ENCODE data around the gene TMC7.
"Not testable (repeated sequence)": the region's sequence is repeated elsewhere in the genome, so short reads cannot be mapped to it uniquely, and the experiment has no call there.

The TMC7 gene

GRCh38 chr16:18979936-18980335 lies 3.8 kb upstream of the TMC7 start:
- CTCF ChIA-PET: no interaction called here
- DNase-seq: no peak
- Histone ChIP-seq H3K9me3 (ENCODE audit: control extremely low read depth in 1 of 5, control insufficient read depth in 4 of 5, insufficient read depth in 2 of 5, low read depth in 1 of 5, low read length in 4 of 5) (no peaks in the 10 kb centered on the region), H3K27me3 (replicated peaks in 2 of 5; ENCODE audit: control insufficient read depth in 4 of 5, insufficient read depth in 5 of 5, low read length in 4 of 5) (peaks cover 0 to 19% (median 12%) of the 10 kb centered on the region in 5 experiments), H3K4me3 (ENCODE audit: control insufficient read depth in 1 of 7, extremely low read depth in 1 of 7, insufficient read depth in 4 of 7, low read depth in 2 of 7, low read length in 6 of 7) (no peak overlapping the region), H3K4me1 (ENCODE audit: control extremely low read depth in 1 of 4, control insufficient read depth in 4 of 4, insufficient read depth in 4 of 4, low read length in 3 of 4) (peaks cover 0 to 9% (median 0%) of the 10 kb centered on the region in 4 experiments), H3K36me3 (ENCODE audit: control insufficient read depth in 4 of 4, insufficient read depth in 4 of 4, low read length in 3 of 4) (no peaks in the 10 kb centered on the region), H3K27ac (ENCODE audit: insufficient read depth in 1 of 2, low read depth in 1 of 2, low read length in 2 of 2, poor library complexity in 1 of 2, severe bottlenecking in 2 of 2) (no peak overlapping the region)
- POLR2A ChIA-PET: no interaction called here
- WGBS (ENCODE audit: insufficient coverage): 100% methylated on average over 1 of the region's 2 CpGs

GRCh38 chr16:18984435-18985005 lies 786 bp downstream of the TMC7 start:
- Histone ChIP-seq H3K36me3 (ENCODE audit: control insufficient read depth in 4 of 4, insufficient read depth in 4 of 4, low read length in 3 of 4) (no peaks in the 10 kb centered on the region), H3K4me1 (ENCODE audit: control extremely low read depth in 1 of 4, control insufficient read depth in 4 of 4, insufficient read depth in 4 of 4, low read length in 3 of 4) (peaks cover 0 to 9% (median 0%) of the 10 kb centered on the region in 4 experiments), H3K4me3 (ENCODE audit: control insufficient read depth in 1 of 7, extremely low read depth in 1 of 7, insufficient read depth in 4 of 7, low read depth in 2 of 7, low read length in 6 of 7) (peak overlapping the region in 3 of 7 experiments; percentile 34 to 70 (median 66)), H3K27me3 (replicated peaks in 2 of 5; ENCODE audit: control insufficient read depth in 4 of 5, insufficient read depth in 5 of 5, low read length in 4 of 5) (peaks cover 0 to 19% (median 9%) of the 10 kb centered on the region in 5 experiments), H3K27ac (ENCODE audit: insufficient read depth in 1 of 2, low read depth in 1 of 2, low read length in 2 of 2, poor library complexity in 1 of 2, severe bottlenecking in 2 of 2) (no peak overlapping the region), H3K9me3 (ENCODE audit: control extremely low read depth in 1 of 5, control insufficient read depth in 4 of 5, insufficient read depth in 2 of 5, low read depth in 1 of 5, low read length in 4 of 5) (no peaks in the 10 kb centered on the region)
- 98% methylated on average over 8 of the region's 11 CpGs for whole genome bisulfite sequencing (ENCODE audit: insufficient coverage)
- POLR2A ChIA-PET: no interaction called here
- no peak for DNase-seq
- CTCF ChIA-PET: interaction anchor here (1.0 to 1.1 kb wide), 4 partner anchors 10 to 88 kb away, joined by 3 read pairs; no protein-coding TSS in a partner anchor

- H3K27me3 ChIP-seq (replicated peaks in 2 of 5; ENCODE audit: control insufficient read depth in 4 of 5, insufficient read depth in 5 of 5, low read length in 4 of 5): peaks cover 0 to 15% (median 9%) of the 10 kb centered on the region in 5 experiments
- DNase-seq; H3K36me3 ChIP-seq (ENCODE audit: control insufficient read depth in 4 of 4, insufficient read depth in 4 of 4, low read length in 3 of 4); POLR2A ChIA-PET; H3K9me3 ChIP-seq (ENCODE audit: control extremely low read depth in 1 of 5, control insufficient read depth in 4 of 5, insufficient read depth in 2 of 5, low read depth in 1 of 5, low read length in 4 of 5); H3K4me1 ChIP-seq (ENCODE audit: control extremely low read depth in 1 of 4, control insufficient read depth in 4 of 4, insufficient read depth in 4 of 4, low read length in 3 of 4); H3K27ac ChIP-seq (ENCODE audit: insufficient read depth in 1 of 2, low read depth in 1 of 2, low read length in 2 of 2, poor library complexity in 1 of 2, severe bottlenecking in 2 of 2); H3K4me3 ChIP-seq (ENCODE audit: control insufficient read depth in 1 of 7, extremely low read depth in 1 of 7, insufficient read depth in 4 of 7, low read depth in 2 of 7, low read length in 6 of 7): not testable (repeated sequence)
- WGBS (ENCODE audit: insufficient coverage): no CpG with 5 or more reads among the region's 1 CpG
- CTCF ChIA-PET: interaction anchor here (1.0 to 1.1 kb wide), 4 partner anchors 10 to 88 kb away, joined by 3 read pairs; no protein-coding TSS in a partner anchor
These were observed 1.5 kb downstream of the TMC7 start for GRCh38 chr16:18985256-18985655.

- POLR2A ChIA-PET; H3K27me3 ChIP-seq (replicated peaks in 2 of 5; ENCODE audit: control insufficient read depth in 4 of 5, insufficient read depth in 5 of 5, low read length in 4 of 5); H3K36me3 ChIP-seq (ENCODE audit: control insufficient read depth in 4 of 4, insufficient read depth in 4 of 4, low read length in 3 of 4); H3K4me3 ChIP-seq (ENCODE audit: control insufficient read depth in 1 of 7, extremely low read depth in 1 of 7, insufficient read depth in 4 of 7, low read depth in 2 of 7, low read length in 6 of 7); H3K27ac ChIP-seq (ENCODE audit: insufficient read depth in 1 of 2, low read depth in 1 of 2, low read length in 2 of 2, poor library complexity in 1 of 2, severe bottlenecking in 2 of 2); DNase-seq; CTCF ChIA-PET; H3K4me1 ChIP-seq (ENCODE audit: control extremely low read depth in 1 of 4, control insufficient read depth in 4 of 4, insufficient read depth in 4 of 4, low read length in 3 of 4); H3K9me3 ChIP-seq (ENCODE audit: control extremely low read depth in 1 of 5, control insufficient read depth in 4 of 5, insufficient read depth in 2 of 5, low read depth in 1 of 5, low read length in 4 of 5): not testable (repeated sequence)
- 100% methylated on average over 3 of the region's 9 CpGs for WGBS (ENCODE audit: insufficient coverage)
These were observed 8.0 kb downstream of the TMC7 start for GRCh38 chr16:18991731-18992130.

GRCh38 chr16:18993531-18993930 lies 9.8 kb downstream of the TMC7 start:
- POLR2A ChIA-PET; DNase-seq; H3K9me3 ChIP-seq (ENCODE audit: control extremely low read depth in 1 of 5, control insufficient read depth in 4 of 5, insufficient read depth in 2 of 5, low read depth in 1 of 5, low read length in 4 of 5); H3K4me3 ChIP-seq (ENCODE audit: control insufficient read depth in 1 of 7, extremely low read depth in 1 of 7, insufficient read depth in 4 of 7, low read depth in 2 of 7, low read length in 6 of 7); H3K27ac ChIP-seq (ENCODE audit: insufficient read depth in 1 of 2, low read depth in 1 of 2, low read length in 2 of 2, poor library complexity in 1 of 2, severe bottlenecking in 2 of 2); H3K36me3 ChIP-seq (ENCODE audit: control insufficient read depth in 4 of 4, insufficient read depth in 4 of 4, low read length in 3 of 4); CTCF ChIA-PET; H3K27me3 ChIP-seq (replicated peaks in 2 of 5; ENCODE audit: control insufficient read depth in 4 of 5, insufficient read depth in 5 of 5, low read length in 4 of 5); H3K4me1 ChIP-seq (ENCODE audit: control extremely low read depth in 1 of 4, control insufficient read depth in 4 of 4, insufficient read depth in 4 of 4, low read length in 3 of 4): not testable (repeated sequence)
- WGBS (ENCODE audit: insufficient coverage): 90% methylated on average over 3 of the region's 3 CpGs

- H3K4me1 ChIP-seq (ENCODE audit: control extremely low read depth in 1 of 4, control insufficient read depth in 4 of 4, insufficient read depth in 4 of 4, low read length in 3 of 4); DNase-seq; H3K4me3 ChIP-seq (ENCODE audit: control insufficient read depth in 1 of 7, extremely low read depth in 1 of 7, insufficient read depth in 4 of 7, low read depth in 2 of 7, low read length in 6 of 7); H3K27ac ChIP-seq (ENCODE audit: insufficient read depth in 1 of 2, low read depth in 1 of 2, low read length in 2 of 2, poor library complexity in 1 of 2, severe bottlenecking in 2 of 2); CTCF ChIA-PET; H3K9me3 ChIP-seq (ENCODE audit: control extremely low read depth in 1 of 5, control insufficient read depth in 4 of 5, insufficient read depth in 2 of 5, low read depth in 1 of 5, low read length in 4 of 5); POLR2A ChIA-PET; H3K27me3 ChIP-seq (replicated peaks in 2 of 5; ENCODE audit: control insufficient read depth in 4 of 5, insufficient read depth in 5 of 5, low read length in 4 of 5); H3K36me3 ChIP-seq (ENCODE audit: control insufficient read depth in 4 of 4, insufficient read depth in 4 of 4, low read length in 3 of 4): not testable (repeated sequence)
- 67% methylated on average over 3 of the region's 7 CpGs for WGBS (ENCODE audit: insufficient coverage)
These were observed 10.4 kb downstream of the TMC7 start for GRCh38 chr16:18994181-18994580.

- H3K4me3 ChIP-seq (ENCODE audit: control insufficient read depth in 1 of 7, extremely low read depth in 1 of 7, insufficient read depth in 4 of 7, low read depth in 2 of 7, low read length in 6 of 7); H3K9me3 ChIP-seq (ENCODE audit: control extremely low read depth in 1 of 5, control insufficient read depth in 4 of 5, insufficient read depth in 2 of 5, low read depth in 1 of 5, low read length in 4 of 5); H3K27me3 ChIP-seq (replicated peaks in 2 of 5; ENCODE audit: control insufficient read depth in 4 of 5, insufficient read depth in 5 of 5, low read length in 4 of 5); H3K27ac ChIP-seq (ENCODE audit: insufficient read depth in 1 of 2, low read depth in 1 of 2, low read length in 2 of 2, poor library complexity in 1 of 2, severe bottlenecking in 2 of 2); H3K36me3 ChIP-seq (ENCODE audit: control insufficient read depth in 4 of 4, insufficient read depth in 4 of 4, low read length in 3 of 4); H3K4me1 ChIP-seq (ENCODE audit: control extremely low read depth in 1 of 4, control insufficient read depth in 4 of 4, insufficient read depth in 4 of 4, low read length in 3 of 4); POLR2A ChIA-PET; DNase-seq: not testable (repeated sequence)
- WGBS (ENCODE audit: insufficient coverage): 98% methylated on average over 12 of the region's 12 CpGs
- CTCF ChIA-PET: interaction anchor here (0.6 kb wide), 1 partner anchor 26 kb away, joined by 3 read pairs; no protein-coding TSS in a partner anchor
These were observed 11.7 kb downstream of the TMC7 start for GRCh38 chr16:18995406-18995805.

All from common myeloid progenitor, CD34-positive (primary cell).